ENCODE data around the gene DNAJC3.

DNA sequence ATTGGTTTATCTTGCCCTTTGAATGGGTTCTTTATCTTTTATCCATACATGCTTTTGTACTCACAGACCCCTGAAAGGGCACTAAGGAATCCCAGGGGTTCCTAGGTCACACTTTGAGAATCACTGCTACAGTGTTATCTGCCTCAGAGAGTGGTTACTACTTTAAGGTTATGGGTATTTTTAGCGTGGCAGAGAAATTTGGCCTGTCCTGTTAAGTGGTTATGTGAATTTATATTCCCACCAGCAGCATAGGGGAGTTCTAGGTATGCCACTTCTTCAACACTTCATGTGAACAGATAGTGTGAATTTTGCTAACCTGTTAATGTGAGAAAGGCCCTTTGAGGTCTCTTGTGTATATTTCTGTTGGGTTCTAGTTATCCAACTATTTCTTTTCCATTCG is 75.7 kb downstream of the DNAJC3 start:
- TF ChIP-seq, protein P1, sequence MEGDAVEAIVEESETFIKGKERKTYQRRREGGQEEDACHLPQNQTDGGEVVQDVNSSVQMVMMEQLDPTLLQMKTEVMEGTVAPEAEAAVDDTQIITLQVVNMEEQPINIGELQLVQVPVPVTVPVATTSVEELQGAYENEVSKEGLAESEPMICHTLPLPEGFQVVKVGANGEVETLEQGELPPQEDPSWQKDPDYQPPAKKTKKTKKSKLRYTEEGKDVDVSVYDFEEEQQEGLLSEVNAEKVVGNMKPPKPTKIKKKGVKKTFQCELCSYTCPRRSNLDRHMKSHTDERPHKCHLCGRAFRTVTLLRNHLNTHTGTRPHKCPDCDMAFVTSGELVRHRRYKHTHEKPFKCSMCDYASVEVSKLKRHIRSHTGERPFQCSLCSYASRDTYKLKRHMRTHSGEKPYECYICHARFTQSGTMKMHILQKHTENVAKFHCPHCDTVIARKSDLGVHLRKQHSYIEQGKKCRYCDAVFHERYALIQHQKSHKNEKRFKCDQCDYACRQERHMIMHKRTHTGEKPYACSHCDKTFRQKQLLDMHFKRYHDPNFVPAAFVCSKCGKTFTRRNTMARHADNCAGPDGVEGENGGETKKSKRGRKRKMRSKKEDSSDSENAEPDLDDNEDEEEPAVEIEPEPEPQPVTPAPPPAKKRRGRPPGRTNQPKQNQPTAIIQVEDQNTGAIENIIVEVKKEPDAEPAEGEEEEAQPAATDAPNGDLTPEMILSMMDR (IDR thresholded peaks at IDR 0.05), result no peak
- no peak for TF ChIP-seq POLR2A (IDR thresholded peaks at IDR 0.05)
